ENCODE measurements around the gene SEL1L.

SEL1L gene

DNA sequence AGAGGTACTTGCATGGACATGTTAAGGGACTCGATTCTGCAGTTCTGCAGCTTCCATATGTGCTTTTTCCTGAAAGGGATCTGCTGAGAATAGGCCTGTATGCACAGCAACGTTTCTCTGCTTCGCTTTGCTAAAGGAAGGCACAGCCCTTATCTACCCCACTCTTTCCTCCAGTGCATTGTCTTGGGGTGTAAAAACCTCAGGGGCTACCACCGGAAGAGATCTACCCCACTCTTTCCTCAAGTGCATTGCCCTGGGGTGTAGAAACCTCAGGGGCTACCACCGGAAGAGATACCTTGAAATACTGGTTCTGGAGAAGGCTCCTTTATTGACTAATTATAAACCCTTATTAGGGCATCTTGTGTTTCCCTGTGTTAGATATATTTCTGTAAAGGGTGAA lies 52.9 kb downstream of the SEL1L start:
- no peaks in the 10 kb centered on the region for H3K4me1 ChIP-seq
- DNase-seq = no peak
- peaks cover 73 to 93% (median 87%) of the 10 kb centered on the region in 3 donors for H3K36me3 ChIP-seq
- intact Hi-C loops (cut with DNase I; ENCODE audit: low total_unique reads) = no loop called here
- H3K9me3 ChIP-seq = no peaks in the 10 kb centered on the region
- H3K27me3 ChIP-seq = no peaks in the 10 kb centered on the region
- H3K27ac ChIP-seq = no peak overlapping the region
- no peak overlapping the region for H3K4me3 ChIP-seq
- TF ChIP-seq, protein P1, sequence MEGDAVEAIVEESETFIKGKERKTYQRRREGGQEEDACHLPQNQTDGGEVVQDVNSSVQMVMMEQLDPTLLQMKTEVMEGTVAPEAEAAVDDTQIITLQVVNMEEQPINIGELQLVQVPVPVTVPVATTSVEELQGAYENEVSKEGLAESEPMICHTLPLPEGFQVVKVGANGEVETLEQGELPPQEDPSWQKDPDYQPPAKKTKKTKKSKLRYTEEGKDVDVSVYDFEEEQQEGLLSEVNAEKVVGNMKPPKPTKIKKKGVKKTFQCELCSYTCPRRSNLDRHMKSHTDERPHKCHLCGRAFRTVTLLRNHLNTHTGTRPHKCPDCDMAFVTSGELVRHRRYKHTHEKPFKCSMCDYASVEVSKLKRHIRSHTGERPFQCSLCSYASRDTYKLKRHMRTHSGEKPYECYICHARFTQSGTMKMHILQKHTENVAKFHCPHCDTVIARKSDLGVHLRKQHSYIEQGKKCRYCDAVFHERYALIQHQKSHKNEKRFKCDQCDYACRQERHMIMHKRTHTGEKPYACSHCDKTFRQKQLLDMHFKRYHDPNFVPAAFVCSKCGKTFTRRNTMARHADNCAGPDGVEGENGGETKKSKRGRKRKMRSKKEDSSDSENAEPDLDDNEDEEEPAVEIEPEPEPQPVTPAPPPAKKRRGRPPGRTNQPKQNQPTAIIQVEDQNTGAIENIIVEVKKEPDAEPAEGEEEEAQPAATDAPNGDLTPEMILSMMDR (IDR thresholded peaks at IDR 0.05) = no peak

GRCh38 chr14:81478446-81478845 lies 55.2 kb downstream of the SEL1L start:
- intact Hi-C loops (cut with DNase I; ENCODE audit: low total_unique reads) = no loop called here
- no peak overlapping the region for H3K27ac ChIP-seq
- H3K36me3 ChIP-seq = peaks cover 58 to 85% (median 81%) of the 10 kb centered on the region in 3 donors
- no peaks in the 10 kb centered on the region for H3K27me3 ChIP-seq
- no peaks in the 10 kb centered on the region for H3K9me3 ChIP-seq
- H3K4me1 ChIP-seq = no peaks in the 10 kb centered on the region
- TF ChIP-seq, protein P1 (IDR thresholded peaks at IDR 0.05) = no peak
- DNase-seq = no peak
- H3K4me3 ChIP-seq = no peak overlapping the region

DNA sequence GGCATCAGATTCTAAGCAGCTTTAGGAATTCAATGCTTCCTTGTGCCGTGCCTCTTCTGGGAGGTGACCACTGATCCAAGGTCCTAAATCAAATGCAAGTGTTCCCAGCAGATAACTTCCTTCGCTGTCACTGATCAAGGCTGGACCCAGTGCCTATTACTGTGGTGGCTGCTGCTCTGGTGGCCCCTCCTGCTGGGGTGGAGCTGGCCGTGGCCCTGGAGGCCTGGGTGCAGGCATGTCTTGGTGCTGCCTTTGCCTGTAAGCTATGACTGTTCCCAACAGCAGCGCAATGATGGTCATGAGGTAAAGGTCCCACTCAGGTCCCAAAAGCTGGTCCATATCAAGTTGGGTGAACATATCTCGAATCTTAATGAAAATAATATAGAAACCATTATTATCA lies 56.8 kb downstream of the SEL1L start:
- H3K4me1 ChIP-seq = no peaks in the 10 kb centered on the region
- no peaks in the 10 kb centered on the region for H3K9me3 ChIP-seq
- H3K36me3 ChIP-seq = peaks cover 60 to 86% (median 74%) of the 10 kb centered on the region in 3 donors
- TF ChIP-seq, protein P1 (IDR thresholded peaks at IDR 0.05) = no peak
- intact Hi-C loops (cut with DNase I; ENCODE audit: low total_unique reads) = no loop called here
- H3K27ac ChIP-seq = no peak overlapping the region
- no peak for DNase-seq
- H3K27me3 ChIP-seq = no peaks in the 10 kb centered on the region
- no peak overlapping the region for H3K4me3 ChIP-seq

DNA sequence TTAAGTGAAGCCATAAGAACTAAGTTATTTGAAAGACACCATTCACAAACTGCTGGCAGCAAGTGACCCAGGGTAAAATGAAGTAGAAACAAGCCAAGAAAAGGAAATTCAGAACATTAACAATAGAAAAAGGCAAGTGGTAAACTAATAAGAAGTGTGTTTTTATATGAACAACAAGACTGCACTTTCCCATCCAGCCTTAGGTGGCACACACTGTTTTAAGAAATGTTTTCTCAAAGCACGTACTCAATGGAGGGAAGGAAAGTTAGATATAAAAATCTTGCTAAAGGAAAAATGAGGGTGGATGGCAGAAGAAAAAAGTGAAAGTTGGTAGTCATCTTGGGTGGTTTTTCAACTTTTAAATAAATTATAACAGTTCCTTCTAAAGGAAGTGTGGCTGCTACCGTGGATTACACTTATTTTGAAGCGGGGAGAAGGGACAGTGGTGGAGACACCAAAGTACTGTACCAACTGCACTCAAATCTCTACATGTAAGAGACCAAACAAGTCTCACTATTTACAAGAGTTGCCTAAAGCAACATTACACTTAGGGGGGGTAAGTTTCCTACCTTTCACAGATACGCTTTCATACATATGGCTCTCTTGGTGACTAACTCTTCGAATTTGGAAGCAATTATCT lies 58.8 kb downstream of the SEL1L start:
- DNase-seq = no peak
- intact Hi-C loops (cut with DNase I; ENCODE audit: low total_unique reads) = no loop called here
- Histone ChIP-seq H3K4me3 (no peak overlapping the region), H3K36me3 (peaks cover 51 to 67% (median 62%) of the 10 kb centered on the region in 3 donors), H3K4me1 (no peaks in the 10 kb centered on the region), H3K27me3 (no peaks in the 10 kb centered on the region), H3K9me3 (no peaks in the 10 kb centered on the region), H3K27ac (no peak overlapping the region)
- TF ChIP-seq, protein P1 (IDR thresholded peaks at IDR 0.05) = no peak

DNA sequence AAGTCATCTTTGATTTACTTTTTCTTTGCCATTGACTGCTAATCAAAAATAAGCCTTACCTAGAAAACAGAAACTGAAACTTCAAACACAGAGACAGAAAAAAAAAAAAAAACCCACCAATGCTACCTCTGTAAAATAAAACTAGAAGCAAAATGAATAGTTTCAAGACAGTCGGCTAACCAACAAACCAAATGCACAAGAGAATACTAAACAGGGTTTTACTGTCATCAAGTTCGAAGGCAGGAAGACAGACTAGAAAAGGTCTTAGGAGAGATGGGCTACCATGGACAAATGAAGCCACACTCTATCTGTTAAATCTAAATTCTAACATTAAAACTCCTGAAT lies 59.5 kb downstream of the SEL1L start:
- Histone ChIP-seq H3K9me3 (no peaks in the 10 kb centered on the region), H3K36me3 (peaks cover 46 to 60% (median 56%) of the 10 kb centered on the region in 3 donors), H3K27me3 (no peaks in the 10 kb centered on the region), H3K27ac (no peak overlapping the region), H3K4me3 (no peak overlapping the region), H3K4me1 (no peaks in the 10 kb centered on the region)
- TF ChIP-seq, protein P1 (IDR thresholded peaks at IDR 0.05) = no peak
- intact Hi-C loops (cut with DNase I; ENCODE audit: low total_unique reads) = no loop called here
- no peak for DNase-seq
